ENCODE measurements around the gene CSMD2. TPM values are rescaled to one million over a fixed set of nuclear protein-coding genes. Genes with fewer than 3 reads are reported as not detected.

CSMD2 gene
- polyA plus RNA-seq, 1 donor from 2014 or later: not detected

DNA sequence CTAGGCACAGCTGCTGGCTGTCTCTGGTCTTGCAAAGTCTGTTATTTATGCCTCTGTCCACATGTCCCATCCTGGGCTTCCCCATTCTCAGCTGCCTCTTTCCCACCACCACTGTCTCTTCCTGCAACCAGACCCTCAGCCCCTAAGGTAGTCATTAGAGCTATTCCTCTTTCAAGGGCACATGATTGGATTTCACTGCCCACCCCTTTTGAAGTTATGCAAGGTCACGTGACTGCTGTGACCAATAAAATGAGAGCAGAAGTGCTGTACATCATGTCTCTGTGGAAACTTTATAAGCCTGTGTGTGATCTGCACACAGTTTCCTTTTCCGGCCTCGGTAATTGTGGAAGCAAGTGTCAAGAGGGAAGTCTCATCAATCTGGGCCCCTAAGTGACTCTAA is 437.7 kb downstream of the CSMD2 start:
- H3K4me3 Mint-ChIP-seq: no peak overlapping the region
- H3K27ac Mint-ChIP-seq: no peak overlapping the region
- H3K36me3 Mint-ChIP-seq: peaks cover 1% of the 10 kb centered on the region
- H3K9me3 Mint-ChIP-seq: peaks cover 0 to 6% (median 0%) of the 10 kb centered on the region in 3 donors
- H3K4me1 Mint-ChIP-seq: peaks cover 0 to 3% (median 0%) of the 10 kb centered on the region in 3 donors
- peaks cover 2% of the 10 kb centered on the region for H3K27me3 Mint-ChIP-seq

DNA sequence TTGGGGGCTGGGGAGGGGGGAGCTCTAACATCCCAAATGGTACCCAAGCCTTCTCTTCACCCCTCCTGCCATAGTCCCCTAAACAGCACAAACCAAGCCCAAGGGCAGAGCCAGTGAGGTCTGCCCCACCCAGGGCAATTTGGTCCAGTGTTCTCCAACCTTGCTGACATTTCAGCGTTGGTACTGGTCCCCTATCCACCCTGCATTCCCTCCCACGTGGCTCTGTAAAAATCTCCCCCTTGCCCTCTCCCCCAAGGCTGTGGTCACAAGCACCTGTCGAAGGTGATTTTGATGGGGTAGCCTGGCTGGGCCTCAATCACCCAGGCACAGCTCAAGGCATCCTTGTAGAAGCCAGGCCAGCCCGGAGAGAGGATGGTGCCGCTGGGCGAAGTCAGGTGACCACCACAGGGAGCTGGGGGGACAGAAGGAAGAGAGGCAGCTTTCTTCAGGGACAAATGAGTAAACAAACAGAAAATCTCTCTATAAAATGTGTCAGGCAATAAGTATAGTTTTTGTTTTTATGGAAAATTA is 438.7 kb downstream of the CSMD2 start:
- H3K4me1 Mint-ChIP-seq: peaks cover 0 to 3% (median 0%) of the 10 kb centered on the region in 3 donors
- H3K36me3 Mint-ChIP-seq: peaks cover 1% of the 10 kb centered on the region
- H3K27ac Mint-ChIP-seq: no peak overlapping the region
- H3K27me3 Mint-ChIP-seq: peaks cover 1% of the 10 kb centered on the region
- no peak overlapping the region for H3K4me3 Mint-ChIP-seq
- H3K9me3 Mint-ChIP-seq: no peaks in the 10 kb centered on the region

DNA sequence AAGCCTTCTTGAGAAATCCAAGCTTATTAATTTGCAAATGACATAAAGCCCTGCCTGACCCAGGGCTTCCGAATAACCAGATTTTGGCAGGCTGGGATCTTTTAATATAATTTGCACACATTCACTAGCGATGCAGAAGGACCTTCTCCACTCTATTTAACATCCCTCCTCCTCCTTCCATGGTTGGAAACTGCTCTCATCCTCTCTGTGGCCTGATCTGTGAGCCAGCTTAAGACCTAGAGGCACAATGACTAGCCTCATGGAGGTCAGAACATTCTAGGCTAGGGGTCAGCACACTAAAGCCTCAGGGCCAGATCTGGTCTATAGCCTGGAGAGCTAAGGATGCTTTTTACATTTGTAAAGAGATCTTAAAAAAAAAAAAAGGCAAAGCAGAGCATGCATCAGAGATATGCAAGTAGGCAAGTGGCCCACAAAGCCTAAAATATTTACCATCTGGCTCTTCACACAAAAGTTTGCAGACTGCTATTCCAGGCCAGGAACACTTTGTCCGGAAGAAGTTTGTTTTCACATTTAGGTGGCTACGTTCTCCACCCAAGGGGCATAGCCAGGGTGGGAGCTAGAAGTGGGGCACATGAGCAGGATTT is 439.4 kb downstream of the CSMD2 start:
- no peak overlapping the region for H3K27ac Mint-ChIP-seq
- peaks cover 0 to 3% (median 0%) of the 10 kb centered on the region in 3 donors for H3K4me1 Mint-ChIP-seq
- no peaks in the 10 kb centered on the region for H3K9me3 Mint-ChIP-seq
- H3K36me3 Mint-ChIP-seq: peaks cover 1% of the 10 kb centered on the region
- H3K27me3 Mint-ChIP-seq: peaks cover 1% of the 10 kb centered on the region
- no peak overlapping the region for H3K4me3 Mint-ChIP-seq

DNA sequence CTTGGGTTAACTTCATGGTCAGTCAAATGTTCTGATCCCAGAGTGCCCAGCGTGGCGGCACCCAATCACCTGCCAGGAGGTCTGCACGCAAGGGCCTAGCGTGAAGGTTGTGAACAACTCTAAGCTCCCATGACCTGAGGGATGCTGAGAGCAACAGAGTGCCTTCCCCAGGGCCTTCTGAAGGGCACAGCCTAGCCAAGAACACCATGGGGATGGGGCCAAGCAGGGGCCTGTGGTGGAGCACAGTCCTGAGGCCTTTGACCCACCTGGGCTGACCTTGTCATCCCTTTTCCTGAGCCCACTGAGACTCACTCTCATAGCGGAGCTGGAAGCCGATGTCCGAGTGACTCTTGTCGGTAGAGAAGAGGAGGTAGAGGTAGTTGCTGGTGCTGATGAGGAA is 440.0 kb downstream of the CSMD2 start:
- H3K36me3 Mint-ChIP-seq: peaks cover 1% of the 10 kb centered on the region
- H3K4me3 Mint-ChIP-seq: no peak overlapping the region
- H3K4me1 Mint-ChIP-seq: peaks cover 0 to 3% (median 0%) of the 10 kb centered on the region in 3 donors
- no peaks in the 10 kb centered on the region for H3K9me3 Mint-ChIP-seq
- no peak overlapping the region for H3K27ac Mint-ChIP-seq
- H3K27me3 Mint-ChIP-seq: peaks cover 1% of the 10 kb centered on the region

DNA sequence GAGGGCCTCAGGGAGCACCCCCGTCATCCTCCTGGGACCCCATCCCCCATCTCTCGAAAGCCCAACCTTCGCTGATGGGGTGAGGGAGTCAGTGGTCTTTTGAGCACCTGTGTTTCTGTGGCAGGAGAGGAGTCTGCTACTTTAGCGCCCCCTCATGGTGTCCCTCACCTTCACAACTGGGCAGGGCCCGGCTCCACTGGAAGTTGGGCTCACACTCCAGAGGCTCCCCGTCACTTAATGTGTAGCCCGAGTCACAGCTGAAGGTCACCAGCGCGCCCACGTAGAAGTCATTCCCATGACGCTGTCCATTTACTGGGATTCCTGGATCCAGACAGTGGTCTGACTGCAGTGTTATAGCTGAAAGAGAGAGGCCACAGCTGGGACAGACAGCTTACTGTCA is 440.7 kb downstream of the CSMD2 start:
- H3K36me3 Mint-ChIP-seq: peaks cover 1% of the 10 kb centered on the region
- H3K27me3 Mint-ChIP-seq: peaks cover 1% of the 10 kb centered on the region
- no peaks in the 10 kb centered on the region for H3K9me3 Mint-ChIP-seq
- no peak overlapping the region for H3K4me3 Mint-ChIP-seq
- H3K4me1 Mint-ChIP-seq: peaks cover 0 to 3% (median 0%) of the 10 kb centered on the region in 3 donors
- no peak overlapping the region for H3K27ac Mint-ChIP-seq

DNA sequence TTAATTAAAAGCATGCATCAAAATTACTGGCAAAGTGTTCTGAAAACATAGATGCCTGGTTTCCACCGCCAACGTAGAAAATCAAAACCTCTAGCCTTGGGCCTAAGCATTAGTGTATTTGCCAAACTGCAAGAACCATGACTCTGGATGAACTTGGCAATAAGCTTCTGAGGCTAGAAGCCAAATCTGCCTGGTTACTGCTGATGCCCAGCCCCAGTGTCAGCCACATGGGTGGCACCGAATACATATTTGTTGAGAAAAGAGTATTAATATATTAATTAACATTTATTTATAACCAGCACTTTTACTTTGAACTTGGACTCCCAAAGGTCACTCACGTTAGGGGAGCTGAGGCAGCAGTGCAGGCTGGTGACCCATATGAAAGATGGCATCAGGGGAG is 441.8 kb downstream of the CSMD2 start:
- no peak overlapping the region for H3K27ac Mint-ChIP-seq
- no peak overlapping the region for H3K4me3 Mint-ChIP-seq
- H3K36me3 Mint-ChIP-seq: peaks cover 1% of the 10 kb centered on the region
- peaks cover 0 to 3% (median 0%) of the 10 kb centered on the region in 3 donors for H3K4me1 Mint-ChIP-seq
- peaks cover 1% of the 10 kb centered on the region for H3K27me3 Mint-ChIP-seq
- no peaks in the 10 kb centered on the region for H3K9me3 Mint-ChIP-seq

DNA sequence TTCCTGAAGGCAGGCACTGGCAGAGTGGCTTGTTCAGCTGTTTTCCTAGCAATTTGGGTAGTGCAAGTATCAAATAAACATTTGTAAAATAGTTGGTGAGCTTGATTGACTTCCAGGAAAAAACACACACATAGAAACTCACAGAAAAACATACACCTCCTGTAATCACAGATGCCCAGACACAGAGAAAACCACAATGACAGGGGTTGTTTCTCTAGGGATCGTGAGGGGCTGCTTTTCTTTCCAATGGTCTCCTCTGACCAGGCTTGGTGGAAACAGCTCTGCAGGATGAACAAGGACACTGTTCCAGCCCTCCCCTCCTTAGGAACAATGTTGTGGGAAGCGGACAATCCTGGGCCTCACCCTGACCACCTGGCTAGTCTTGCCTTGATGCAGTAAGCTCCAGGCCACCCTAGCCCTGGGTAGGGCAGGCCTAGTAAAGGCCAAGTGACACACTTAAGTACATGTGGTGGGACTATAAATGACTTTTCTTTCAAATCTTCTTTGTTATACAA is 443.7 kb downstream of the CSMD2 start:
- no peaks in the 10 kb centered on the region for H3K9me3 Mint-ChIP-seq
- H3K27me3 Mint-ChIP-seq: peaks cover 1% of the 10 kb centered on the region
- H3K4me3 Mint-ChIP-seq: no peak overlapping the region
- H3K36me3 Mint-ChIP-seq: peaks cover under 1% of the 10 kb centered on the region
- no peak overlapping the region for H3K27ac Mint-ChIP-seq
- H3K4me1 Mint-ChIP-seq: no peaks in the 10 kb centered on the region

DNA sequence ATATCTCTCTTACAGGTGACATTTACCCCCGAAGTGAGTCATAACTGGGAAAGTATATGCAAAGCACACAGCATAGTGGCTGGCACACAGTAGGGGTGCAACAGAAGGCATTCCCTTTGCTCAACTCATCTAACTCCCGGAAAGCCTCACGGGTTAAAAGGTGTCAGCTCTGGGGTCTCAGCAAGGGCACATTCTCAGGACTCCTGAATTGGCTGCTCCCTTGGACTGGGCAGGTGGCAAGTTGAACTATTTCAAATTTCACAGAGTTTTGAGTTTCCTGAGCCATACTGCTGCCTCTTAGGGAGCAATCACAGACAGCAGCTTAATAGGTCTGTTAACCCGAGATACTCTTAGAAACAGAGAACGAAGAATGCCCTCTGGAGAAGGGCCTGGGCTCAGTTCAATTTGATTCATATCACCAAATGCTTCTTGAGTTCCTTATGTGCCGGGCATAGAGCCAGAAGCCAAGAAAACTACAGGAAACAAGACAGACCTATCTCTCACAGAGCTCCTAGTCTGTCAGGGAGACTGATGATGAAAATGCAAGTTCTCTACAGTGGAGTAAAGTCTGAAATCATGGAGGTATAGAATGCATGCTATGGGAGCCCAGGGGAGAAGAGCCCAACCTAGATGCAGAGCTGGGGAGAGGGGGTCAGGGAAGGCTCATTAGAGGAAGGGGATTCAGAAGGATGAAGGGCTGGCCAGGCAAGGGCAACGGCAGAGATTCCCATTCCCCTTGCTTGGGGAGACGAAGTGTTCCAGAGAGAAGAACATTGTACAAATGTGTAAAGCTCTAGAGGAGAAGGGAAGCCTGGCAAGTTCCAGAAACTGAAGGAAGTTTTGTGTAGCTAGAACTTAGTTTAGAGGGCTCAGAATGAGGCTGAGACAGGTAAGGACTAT is 445.0 kb downstream of the CSMD2 start:
- Mint-ChIP-seq H3K36me3 (no peaks in the 10 kb centered on the region), H3K4me3 (no peak overlapping the region), H3K4me1 (no peaks in the 10 kb centered on the region), H3K9me3 (no peaks in the 10 kb centered on the region), H3K27me3 (peaks cover 1% of the 10 kb centered on the region), H3K27ac (no peak overlapping the region)

DNA sequence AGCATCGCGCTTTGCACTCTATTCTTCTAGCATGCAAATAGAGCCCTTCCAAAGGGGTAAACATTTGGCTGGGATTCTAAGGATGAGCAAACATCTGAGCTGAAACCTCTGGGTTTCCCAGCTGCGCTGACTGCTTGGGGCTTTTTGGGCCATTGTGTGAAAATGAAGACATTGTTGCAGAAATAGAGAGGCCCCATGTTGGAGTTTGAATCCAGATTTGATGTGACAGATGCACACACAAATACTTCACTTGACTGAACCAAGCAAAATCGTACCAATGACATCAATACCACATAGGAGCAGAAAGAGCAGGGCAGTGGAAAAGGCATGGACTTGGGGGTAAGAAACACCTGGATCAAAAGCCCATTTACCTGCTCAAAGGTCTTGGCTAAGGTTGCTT is 445.7 kb downstream of the CSMD2 start:
- peaks cover 1% of the 10 kb centered on the region for H3K27me3 Mint-ChIP-seq
- H3K36me3 Mint-ChIP-seq: no peaks in the 10 kb centered on the region
- no peaks in the 10 kb centered on the region for H3K4me1 Mint-ChIP-seq
- H3K9me3 Mint-ChIP-seq: no peaks in the 10 kb centered on the region
- no peak overlapping the region for H3K4me3 Mint-ChIP-seq
- no peak overlapping the region for H3K27ac Mint-ChIP-seq

DNA sequence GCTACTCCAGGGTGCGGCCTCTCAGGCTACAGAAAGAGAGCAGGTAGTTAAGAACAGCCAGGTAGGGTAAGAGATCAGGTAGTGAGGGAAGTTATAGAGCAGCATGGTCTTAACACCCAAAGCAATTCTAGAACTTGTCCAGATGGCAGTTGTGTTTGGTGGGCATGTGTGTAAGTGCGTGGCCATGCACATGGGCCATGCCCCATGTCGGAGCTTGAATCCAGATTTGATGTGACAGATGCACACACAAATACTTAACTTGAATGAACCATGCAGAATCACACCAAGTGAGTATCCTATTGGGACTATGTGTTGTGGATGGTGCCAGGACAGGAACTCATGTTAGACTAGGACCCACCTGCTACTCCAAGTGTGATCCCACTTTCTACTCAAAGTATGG is 446.8 kb downstream of the CSMD2 start:
- H3K27me3 Mint-ChIP-seq: peaks cover 1% of the 10 kb centered on the region
- H3K4me1 Mint-ChIP-seq: no peaks in the 10 kb centered on the region

DNA sequence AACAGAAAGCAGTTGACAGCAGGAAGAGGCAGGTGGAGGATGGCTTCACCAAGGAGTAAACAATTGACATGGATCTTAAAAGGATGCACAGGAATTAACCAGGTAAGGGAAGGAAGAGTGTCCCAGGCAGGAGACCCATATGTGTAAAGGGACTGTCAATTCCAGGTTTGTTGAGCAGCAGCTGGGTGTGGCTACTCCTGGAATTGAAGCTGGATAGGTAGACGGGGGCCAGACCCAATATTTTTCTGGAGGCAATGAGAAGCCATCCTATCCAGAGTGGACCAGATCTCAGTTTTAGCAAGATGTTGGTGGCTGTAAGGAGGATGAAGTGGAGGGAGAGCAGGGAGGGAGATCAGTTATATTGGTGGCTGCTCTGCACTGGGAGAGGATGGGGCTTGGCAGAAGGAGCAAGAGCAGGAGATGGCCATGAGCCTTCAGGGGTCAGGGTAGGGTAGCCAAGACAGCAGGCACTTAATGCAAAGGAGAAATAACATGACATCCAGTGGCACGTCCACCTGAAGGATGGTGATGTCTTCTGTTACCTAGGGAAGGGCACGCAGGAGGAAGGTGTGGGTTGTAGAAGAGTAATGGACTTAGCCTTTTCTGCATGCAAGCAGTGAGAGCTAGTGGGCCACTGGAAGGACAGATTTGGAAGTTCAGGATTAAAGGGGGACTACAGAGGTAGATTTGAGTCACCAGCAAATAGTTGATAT is 447.9 kb downstream of the CSMD2 start:
- H3K4me1 Mint-ChIP-seq: no peaks in the 10 kb centered on the region
- H3K36me3 Mint-ChIP-seq: peaks cover 5% of the 10 kb centered on the region
- H3K4me3 Mint-ChIP-seq: no peak overlapping the region
- no peak overlapping the region for H3K27ac Mint-ChIP-seq
- H3K27me3 Mint-ChIP-seq: peaks cover 1% of the 10 kb centered on the region
- H3K9me3 Mint-ChIP-seq: no peaks in the 10 kb centered on the region

More for the DNA sequence above, 446.8 kb downstream of the CSMD2 start:
- H3K4me3 Mint-ChIP-seq: no peak overlapping the region
- H3K27ac Mint-ChIP-seq: no peak overlapping the region
- H3K9me3 Mint-ChIP-seq: no peaks in the 10 kb centered on the region
- H3K36me3 Mint-ChIP-seq: no peaks in the 10 kb centered on the region

DNA sequence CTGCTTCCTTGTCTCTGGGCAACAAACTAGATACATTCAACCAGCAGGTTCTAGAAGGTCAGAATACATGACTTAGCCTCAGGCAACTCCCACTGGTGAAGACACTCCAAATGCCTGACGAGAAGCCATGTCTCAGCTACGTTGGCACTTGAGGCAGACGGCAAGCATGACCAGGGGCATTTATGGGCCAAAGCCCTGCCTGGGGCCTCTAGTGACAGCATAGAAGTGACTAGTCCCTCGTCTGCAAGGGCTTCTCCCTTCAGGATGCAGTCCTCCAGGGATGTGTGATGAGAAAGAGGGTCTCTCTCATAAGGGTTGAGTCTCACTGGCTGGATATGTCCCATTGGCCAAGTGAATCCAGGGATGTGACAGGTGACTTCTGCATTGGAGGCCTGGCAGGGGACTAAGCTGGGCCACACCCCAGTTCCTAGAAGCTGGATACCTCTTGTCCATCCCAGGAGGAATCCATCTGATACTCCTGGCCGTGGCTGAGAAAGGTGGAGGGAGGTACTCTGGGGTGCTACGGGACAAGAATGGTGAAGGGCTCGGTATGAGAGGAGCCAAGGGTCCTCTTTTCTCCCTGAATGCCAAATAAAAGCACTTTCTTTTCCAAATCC is 449.7 kb downstream of the CSMD2 start:
- peaks cover 5% of the 10 kb centered on the region for H3K36me3 Mint-ChIP-seq
- H3K4me1 Mint-ChIP-seq: no peaks in the 10 kb centered on the region
- no peak overlapping the region for H3K4me3 Mint-ChIP-seq
- H3K27me3 Mint-ChIP-seq: peaks cover 3% of the 10 kb centered on the region
- H3K9me3 Mint-ChIP-seq: no peaks in the 10 kb centered on the region
- no peak overlapping the region for H3K27ac Mint-ChIP-seq

DNA sequence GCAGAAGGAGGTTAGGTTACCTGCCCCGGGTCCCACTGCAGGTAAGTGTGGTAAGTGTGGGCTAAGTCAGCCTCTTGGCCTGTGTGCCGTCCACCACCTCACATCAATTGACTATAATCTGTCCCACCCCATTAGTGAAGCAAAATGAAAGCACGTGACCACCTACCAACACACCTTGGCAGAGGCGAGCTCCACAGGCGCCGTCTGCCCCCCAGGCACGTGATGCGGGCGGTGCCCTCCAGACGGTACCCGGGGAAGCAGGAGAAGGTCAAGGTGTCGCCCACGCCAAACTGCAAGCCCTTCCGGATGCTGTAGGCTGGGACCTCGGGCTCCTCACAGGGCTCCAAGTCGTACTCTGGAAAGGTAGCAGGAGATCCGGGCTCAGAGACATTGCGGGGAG is 450.6 kb downstream of the CSMD2 start:
- Mint-ChIP-seq H3K4me1 (no peaks in the 10 kb centered on the region), H3K27ac (no peak overlapping the region), H3K27me3 (peaks cover 3% of the 10 kb centered on the region), H3K4me3 (no peak overlapping the region), H3K36me3 (peaks cover 5% of the 10 kb centered on the region), H3K9me3 (no peaks in the 10 kb centered on the region)

DNA sequence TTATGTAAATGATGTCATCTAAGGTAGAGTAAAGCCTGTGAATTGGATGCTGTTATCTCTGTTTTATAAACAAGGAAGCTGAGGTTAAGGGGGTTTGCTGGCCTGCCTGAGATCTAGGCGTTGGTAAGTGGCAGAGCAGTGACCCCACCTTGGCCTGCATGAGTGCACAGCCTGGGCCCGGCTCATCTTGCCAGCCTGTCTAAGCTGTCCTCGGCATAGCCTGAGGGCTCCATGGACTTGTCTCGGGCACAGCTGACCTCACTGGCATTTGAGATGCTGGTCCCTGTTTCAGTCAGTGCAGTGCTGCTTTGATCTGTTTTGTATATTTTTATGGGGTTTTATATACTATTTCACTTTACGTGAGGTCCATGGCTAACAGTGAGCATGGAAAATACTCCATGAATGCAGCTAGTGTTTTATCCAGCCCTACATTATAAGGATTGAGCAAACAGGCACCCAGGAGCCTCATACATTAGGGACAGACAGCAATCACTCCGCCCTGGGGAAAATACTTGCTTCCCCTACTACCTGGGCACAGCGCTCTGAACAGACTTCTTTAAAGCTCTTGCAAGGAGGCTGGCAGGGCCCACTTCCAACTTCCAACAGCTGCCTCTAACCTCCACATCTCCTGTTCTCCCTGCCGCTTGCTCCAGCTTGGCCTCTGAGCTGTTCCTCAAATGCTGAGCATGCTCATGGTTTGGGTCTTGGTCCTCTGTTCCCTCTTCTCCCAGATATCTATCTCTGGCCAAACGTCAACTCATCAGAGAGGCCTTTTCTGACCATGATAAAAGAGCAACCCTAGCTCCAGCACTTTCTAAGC is 451.8 kb downstream of the CSMD2 start:
- H3K9me3 Mint-ChIP-seq: no peaks in the 10 kb centered on the region
- H3K27ac Mint-ChIP-seq: no peak overlapping the region
- H3K4me1 Mint-ChIP-seq: no peaks in the 10 kb centered on the region
- peaks cover 5% of the 10 kb centered on the region for H3K36me3 Mint-ChIP-seq
- no peak overlapping the region for H3K4me3 Mint-ChIP-seq
- peaks cover 9% of the 10 kb centered on the region for H3K27me3 Mint-ChIP-seq
